CD4-positive, alpha-beta T cell treated with Interferon alpha-2 for 1 hour (primary cell): ENCODE results near the gene ARRDC5.
"Not testable (repeated sequence)": the region's sequence is repeated elsewhere in the genome, so short reads cannot be mapped to it uniquely, and the experiment has no call there.

Source experiments
- DNase-seq, 2 donors: peaks; one replicate each; pipeline ENCODE4 v3.0.0-alpha.2; 2020 to 2022

The ARRDC5 gene

GRCh38 chr19:4867534-4868285 is 35.0 kb downstream of the ARRDC5 start, which contains the start of gene PLIN3:
TSS of gene PLIN3 (minus strand) at chr19:4867667. CDS start at chr19:4861394, 6,273 bp downstream.
- DNase-seq, result peak; percentile 89 to 93

GRCh38 chr19:4866595-4867424 is 35.9 kb downstream of the ARRDC5 start:
- DNase-seq, result peak; percentile 52 to 65

GRCh38 chr19:4861147-4861546 is 41.5 kb downstream of the ARRDC5 start:
- no peak for DNase-seq

- no peak for DNase-seq
Observed at GRCh38 chr19:4859697-4860096, 43.0 kb downstream of the ARRDC5 start.

DNA sequence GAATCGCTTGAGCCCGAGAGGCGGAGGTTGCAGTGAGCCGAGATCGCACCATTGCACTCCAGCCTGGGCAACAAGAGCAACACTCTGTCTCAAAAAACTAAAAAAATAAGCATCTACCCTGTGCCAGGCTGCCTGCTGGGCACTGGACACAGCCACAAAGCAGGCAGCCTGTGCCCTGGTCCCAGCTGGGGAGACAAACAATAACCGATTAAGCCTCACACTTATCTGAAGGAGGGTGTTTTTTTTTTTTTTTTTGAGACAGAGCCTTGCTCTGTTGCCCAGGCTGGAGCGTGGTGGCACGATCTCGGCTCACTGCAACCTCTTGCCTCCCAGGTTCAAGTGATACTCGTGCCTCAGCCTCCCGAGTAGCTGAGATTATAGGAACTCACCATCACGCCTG is 46.2 kb downstream of the ARRDC5 start:
- DNase-seq, result not testable (repeated sequence)

- not testable (repeated sequence) for DNase-seq
Observed at GRCh38 chr19:4853506-4853905, 49.2 kb downstream of the ARRDC5 start.

GRCh38 chr19:4852484-4852883 is 50.2 kb downstream of the ARRDC5 start:
- DNase-seq, result no peak

DNA sequence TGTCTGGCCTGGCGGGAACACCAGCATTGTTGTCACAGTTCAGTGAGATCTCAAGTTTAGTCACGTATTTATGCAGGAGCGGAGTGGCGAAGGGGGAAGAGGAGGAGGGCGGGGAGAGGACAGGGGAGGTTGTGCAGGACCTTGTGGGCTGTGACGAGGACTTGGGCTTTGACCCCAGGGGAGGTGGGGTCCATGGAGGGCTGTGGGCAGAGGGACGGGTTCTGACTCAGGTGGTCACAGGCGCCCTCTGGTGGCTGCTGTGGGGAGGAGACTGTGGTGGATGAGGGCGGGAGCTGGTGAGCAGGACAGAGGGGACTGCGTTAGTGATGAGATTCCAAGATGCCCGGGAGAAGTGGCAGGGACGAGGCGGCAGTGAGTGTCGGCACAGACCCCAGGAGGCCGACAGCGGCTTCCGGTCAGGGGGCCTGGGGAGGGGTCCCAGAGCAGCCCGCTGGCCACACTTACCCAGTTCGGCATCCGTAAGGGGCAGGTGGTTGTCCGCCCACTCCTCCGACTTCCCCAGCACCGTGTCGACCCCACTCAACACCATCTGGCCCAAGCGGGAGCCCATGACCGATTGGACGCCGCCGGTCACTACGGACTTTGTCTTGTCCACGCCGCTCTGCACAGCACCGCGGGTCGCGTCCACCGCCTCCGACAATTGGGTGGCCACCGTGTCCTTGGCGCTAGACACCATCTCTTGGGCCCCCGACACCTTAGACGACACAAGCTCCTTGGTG is 51.0 kb downstream of the ARRDC5 start:
- peak; percentile 69 to 80 for DNase-seq

DNA sequence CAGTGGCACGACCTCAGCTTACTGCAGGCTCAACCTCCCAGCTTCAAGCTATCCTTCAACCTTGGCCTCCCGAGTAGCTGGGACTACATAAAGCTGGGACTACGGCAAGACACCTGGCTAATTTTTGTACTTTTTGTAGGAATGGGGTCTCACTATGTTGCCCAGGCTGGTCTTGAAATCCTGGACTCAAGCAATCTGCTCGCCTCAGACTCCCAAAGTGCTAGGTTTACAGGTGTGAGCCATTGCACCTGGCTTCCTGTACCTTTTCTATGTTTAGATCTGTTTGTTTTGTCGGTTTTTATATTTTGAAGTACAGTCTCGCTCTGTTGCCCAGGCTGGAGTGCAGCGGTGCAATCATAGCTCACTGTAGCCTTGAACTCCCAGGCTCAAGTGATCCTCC is 53.7 kb downstream of the ARRDC5 start:
- DNase-seq, result no peak

DNA sequence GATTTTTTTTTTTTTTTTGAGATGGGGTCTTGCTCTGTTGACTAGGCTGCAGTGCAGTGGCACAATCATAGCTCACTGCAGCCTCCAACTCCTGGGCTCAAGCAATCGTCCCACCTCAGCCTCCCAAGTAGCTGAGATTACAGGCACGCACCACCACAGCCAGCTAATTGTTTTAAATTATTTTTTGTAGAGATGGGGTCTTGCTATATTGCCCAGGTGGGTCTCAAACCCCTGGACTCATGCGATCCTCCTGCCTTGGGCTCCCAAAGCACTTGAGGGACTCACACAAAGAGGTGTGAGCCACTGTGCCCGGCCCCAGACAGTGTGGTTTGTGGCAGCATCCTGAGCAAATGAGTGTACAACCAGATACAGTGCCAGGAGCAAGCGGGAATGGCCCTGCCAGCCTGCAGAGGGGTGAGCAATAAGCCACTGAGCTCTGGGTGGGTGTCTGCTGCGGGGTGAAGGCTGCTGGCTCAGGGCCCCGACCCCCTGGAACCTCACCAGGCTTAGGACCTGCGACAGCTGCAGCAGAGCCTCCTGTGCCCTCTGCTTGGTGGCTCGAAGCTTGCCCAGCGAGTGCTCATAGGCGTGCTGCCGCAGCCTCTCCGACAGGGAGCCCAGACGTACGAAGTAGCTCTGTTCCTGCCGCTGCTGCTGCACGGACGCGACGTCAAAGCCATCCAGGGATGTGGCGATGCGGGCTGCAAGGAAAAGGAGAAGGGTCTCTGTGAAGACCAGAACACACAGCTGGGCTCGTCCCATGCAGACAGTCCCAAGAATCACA is 55.3 kb downstream of the ARRDC5 start:
- no peak for DNase-seq

GRCh38 chr19:4845975-4846374 is 56.7 kb downstream of the ARRDC5 start:
- DNase-seq, result not testable (repeated sequence)

- DNase-seq, result no peak
Observed at GRCh38 chr19:4844348-4845179, 58.1 kb downstream of the ARRDC5 start.

DNA sequence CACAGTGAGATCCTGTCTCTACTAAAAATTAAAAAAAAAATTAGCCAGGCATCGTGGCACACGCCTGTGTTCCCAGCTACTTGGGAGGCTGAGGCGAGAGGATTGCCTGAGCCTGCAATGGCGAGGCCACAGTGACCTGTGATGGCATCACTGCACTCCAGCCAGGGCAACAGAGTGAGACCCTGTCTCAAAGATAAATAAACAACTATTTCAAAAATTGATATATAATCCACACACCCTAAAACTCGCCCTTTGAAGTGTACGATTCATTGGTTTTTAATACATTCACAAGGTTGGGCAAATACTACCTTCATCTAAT is 59.1 kb downstream of the ARRDC5 start:
- DNase-seq, result no peak
